Bronchial epithelial cell (primary cell): ENCODE data around the gene HK3. TPM values are rescaled to one million over a fixed set of nuclear protein-coding genes. Genes with fewer than 3 reads are reported as not detected.

Experiments used
- DNase-seq: peaks from one replicate; pipeline ENCODE4 v3.0.0-alpha.2; 2010; ENCODE audit warnings: low read depth
- FAIRE-seq: peaks from 2 replicates; lab custom pipeline; 2011; peaks lifted over from hg19 to GRCh38; lab: Jason Lieb, UNC
- H3K27me3 ChIP-seq: 2 replicates; pipeline ENCODE4 v1.5.1; 2011; ENCODE audit warnings: low read length; ENCODE audit not compliant: control insufficient read depth, insufficient read depth
- H3K36me3 ChIP-seq: 2 replicates; pipeline ENCODE4 v1.5.1; 2011; ENCODE audit warnings: low read length; ENCODE audit not compliant: control insufficient read depth, insufficient read depth
- H3K4me3 ChIP-seq: 2 replicates; pipeline ENCODE4 v1.5.1; 2011; ENCODE audit warnings: mild to moderate bottlenecking, low read depth, low read length, control low read depth
- CTCF ChIP-seq: IDR thresholded peaks from 2 replicates; pipeline ENCODE4 v1.5.1; 2011; ENCODE audit warnings: mild to moderate bottlenecking, moderate library complexity, low read length, control low read depth, inconsistent platforms; ENCODE audit not compliant: insufficient read depth, severe bottlenecking
- total RNA-seq: library from RNA; depleted of rRNA; stranded (reverse); fragments of >200 nt; gene quantifications from 2 replicates; pipeline ENCODE4 v1.2.1, GENCODE V29; 2014

The HK3 gene
- total RNA-seq, 1 donor from 2014 or later, result under 0.01 TPM

DNA sequence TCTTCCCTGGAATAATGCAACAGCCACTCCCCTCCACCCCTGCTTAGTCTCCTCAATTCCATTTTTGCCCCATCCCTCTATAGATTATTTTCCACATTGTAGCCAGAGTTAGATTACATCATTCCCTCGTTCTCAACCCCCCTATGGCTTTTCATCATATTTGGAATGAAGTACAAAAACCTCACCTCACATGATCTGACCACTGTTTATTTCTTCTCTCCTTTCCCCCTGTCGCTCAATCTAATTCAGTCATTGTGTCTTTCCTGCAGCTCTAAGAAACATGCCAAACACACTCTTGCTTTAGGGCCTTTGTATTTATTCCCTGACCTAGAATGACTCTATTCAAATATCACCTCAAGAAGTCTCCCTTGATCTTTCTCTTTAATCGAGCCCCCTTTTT lies 22.6 kb upstream of the HK3 start:
- no peak for TF ChIP-seq CTCF
- no peaks in the 10 kb centered on the region for H3K27me3 ChIP-seq
- H3K4me3 ChIP-seq, result no peak overlapping the region
- no peak for FAIRE-seq
- H3K36me3 ChIP-seq, result no peaks in the 10 kb centered on the region
- DNase-seq, result no peak

- Histone ChIP-seq H3K36me3 (no peaks in the 10 kb centered on the region), H3K27me3 (no peaks in the 10 kb centered on the region), H3K4me3 (no peak overlapping the region)
- no peak for TF ChIP-seq CTCF
- no peak for DNase-seq
- FAIRE-seq, result no peak
Observed at GRCh38 chr5:176918613-176919012, 19.5 kb upstream of the HK3 start.

- Histone ChIP-seq H3K36me3 (peaks cover 1% of the 10 kb centered on the region), H3K4me3 (no peak overlapping the region), H3K27me3 (no peaks in the 10 kb centered on the region)
- DNase-seq (no peak), FAIRE-seq (no peak)
- TF ChIP-seq CTCF, result no peak
Observed at GRCh38 chr5:176916337-176916736, 17.2 kb upstream of the HK3 start.

- TF ChIP-seq CTCF, result no peak
- FAIRE-seq, result no peak
Observed at GRCh38 chr5:176915906-176916305, 16.8 kb upstream of the HK3 start.

GRCh38 chr5:176912115-176912514 lies 13.0 kb upstream of the HK3 start:
- no peaks in the 10 kb centered on the region for H3K27me3 ChIP-seq
- peaks cover 9% of the 10 kb centered on the region for H3K36me3 ChIP-seq
- DNase-seq, result no peak
- FAIRE-seq, result no peak
- no peak overlapping the region for H3K4me3 ChIP-seq
- no peak for TF ChIP-seq CTCF

More at GRCh38 chr5:176915906-176916305, 16.8 kb upstream of the HK3 start:
- Histone ChIP-seq H3K27me3 (no peaks in the 10 kb centered on the region), H3K36me3 (peaks cover 1% of the 10 kb centered on the region), H3K4me3 (no peak overlapping the region)
- DNase-seq, result no peak

GRCh38 chr5:176908675-176909368 lies 9.7 kb upstream of the HK3 start:
- no peaks in the 10 kb centered on the region for H3K27me3 ChIP-seq
- peaks cover 20% of the 10 kb centered on the region for H3K36me3 ChIP-seq
- H3K4me3 ChIP-seq, result no peak overlapping the region
- no peak for FAIRE-seq
- DNase-seq, result no peak
- no peak for TF ChIP-seq CTCF
